Subcutaneous preadipocyte (primary cell): Measurements from ENCODE around the gene KRTAP5-5. TPM values are rescaled to one million over a fixed set of nuclear protein-coding genes. Genes with fewer than 3 reads are reported as not detected.

Experiments used
- total RNA-seq: library from RNA; depleted of rRNA; stranded (reverse); fragments of >200 nt; gene quantifications from 2 replicates; pipeline ENCODE4 v1.2.3, GENCODE V29; 2012

The KRTAP5-5 gene, protein sequence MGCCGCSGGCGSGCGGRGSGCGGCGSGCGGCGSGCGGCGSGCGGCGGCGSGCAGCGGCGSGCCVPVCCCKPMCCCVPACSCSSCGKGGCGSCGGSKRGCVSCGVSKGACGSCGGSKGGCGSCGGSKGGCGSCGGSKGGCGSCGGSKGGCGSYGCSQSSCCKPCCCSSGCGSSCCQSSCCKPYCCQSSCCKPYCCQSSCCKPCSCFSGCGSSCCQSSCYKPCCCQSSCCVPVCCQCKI
- total RNA-seq, result not detected in 2 replicates

GRCh38 chr11:1629326-1630185 lies at the start of gene KRTAP5-5:
KRTAP5-5 (plus strand) TSS chr11:1629775; CDS start chr11:1629841, 66 bp downstream.

DNA sequence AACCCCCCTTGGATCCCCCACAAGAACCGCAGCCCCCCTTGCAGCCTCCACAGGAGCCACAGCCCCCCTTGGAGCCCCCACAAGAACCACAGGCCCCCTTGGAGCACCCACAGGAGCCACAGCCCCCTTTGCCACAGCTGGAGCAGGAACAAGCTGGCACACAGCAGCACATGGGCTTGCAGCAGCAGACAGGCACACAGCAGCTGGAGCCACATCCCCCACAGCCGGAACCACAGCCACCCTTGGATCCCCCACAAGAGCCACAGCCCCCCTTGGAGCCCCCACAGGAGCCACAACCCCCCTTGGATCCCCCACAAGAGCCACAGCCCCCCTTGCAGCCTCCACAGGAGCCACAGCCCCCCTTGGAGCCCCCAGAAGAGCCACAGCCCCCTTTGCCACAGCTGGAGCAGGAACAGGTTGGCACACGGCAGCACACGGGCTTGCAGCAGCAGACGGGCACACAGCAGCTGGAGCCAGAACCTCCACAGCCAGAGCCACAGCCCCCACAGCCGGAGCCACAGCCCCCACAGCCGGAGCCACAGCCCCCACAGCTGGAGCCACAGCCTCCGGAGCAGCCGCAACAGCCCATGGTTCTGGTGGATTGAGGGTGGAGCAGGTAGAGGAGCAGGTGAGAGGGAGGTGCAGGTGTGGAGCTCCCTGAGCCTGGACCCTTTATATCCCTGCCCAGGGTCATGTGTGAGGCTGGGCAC lies 44.8 kb upstream of the KRTAP5-5 start, which contains the start of gene KRTAP5-1:
KRTAP5-1 (minus strand) TSS at position 623 of the 710 bp plus-strand sequence; CDS start at position 589, 34 bp downstream.

GRCh38 chr11:1597994-1598380 lies 31.6 kb upstream of the KRTAP5-5 start, which contains the start of gene KRTAP5-2:
KRTAP5-2 (minus strand) TSS chr11:1598294; CDS start chr11:1598250, 44 bp downstream.

GRCh38 chr11:1608363-1608762 lies 21.2 kb upstream of the KRTAP5-5 start, which contains the start of gene KRTAP5-3:
KRTAP5-3 (minus strand) TSS chr11:1608463; CDS start chr11:1608385, 78 bp downstream.

DNA sequence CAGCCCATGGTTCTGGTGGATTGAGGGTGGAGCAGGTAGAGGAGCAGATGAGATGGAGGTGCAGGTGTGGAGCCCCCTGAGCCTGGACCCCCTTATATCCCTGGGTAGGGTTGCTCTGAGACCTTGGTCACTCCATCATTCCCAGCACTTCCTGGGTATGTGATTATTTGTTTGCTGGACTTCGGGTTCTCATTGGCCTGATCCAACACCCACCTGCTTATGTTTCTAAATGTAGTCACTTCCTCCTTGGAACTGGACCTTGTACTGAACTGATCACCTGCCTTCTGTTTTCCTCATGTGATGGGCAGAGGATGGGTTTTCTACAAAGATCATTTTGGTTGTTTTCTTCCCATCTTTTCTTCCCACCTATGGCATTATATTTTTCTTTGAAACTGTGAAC lies 7.5 kb upstream of the KRTAP5-5 start, which contains the start of gene KRTAP5-4:
KRTAP5-4 (minus strand) TSS at position 53 of the 400 bp plus-strand sequence; CDS start at position 8, 45 bp downstream.

Other genes starting within 250 kb of the KRTAP5-5 start
- under 0.01 TPM in 1 of 2 replicates, not detected in the other for gene BRSK2, start 239.8 kb upstream of the KRTAP5-5 start, total RNA-seq
- gene MOB2, start 143.0 kb upstream of the KRTAP5-5 start, total RNA-seq, result 17.4 and 23.1 TPM in 2 replicates
- 0.20 TPM in 1 of 2 replicates, not detected in the other for gene DUSP8, start 57.5 kb upstream of the KRTAP5-5 start, total RNA-seq
- not detected in 2 replicates for gene KRTAP5-1, start 44.5 kb upstream of the KRTAP5-5 start, total RNA-seq
- not detected in 2 replicates for gene KRTAP5-2, start 31.5 kb upstream of the KRTAP5-5 start, total RNA-seq
- gene KRTAP5-3, start 21.3 kb upstream of the KRTAP5-5 start, total RNA-seq, result not detected in 2 replicates
- not detected in 2 replicates for gene KRTAP5-4, start 7.6 kb upstream of the KRTAP5-5 start, total RNA-seq
- gene KRTAP5-6, start 67.4 kb downstream of the KRTAP5-5 start, total RNA-seq, result not detected in 2 replicates
- 0.73 and 2.2 TPM in 2 replicates for gene IFITM10, start 120.8 kb downstream of the KRTAP5-5 start, total RNA-seq
- gene CTSD, start 134.2 kb downstream of the KRTAP5-5 start, total RNA-seq, result 138 TPM in 2 replicates
- gene SYT8, start 205.2 kb downstream of the KRTAP5-5 start, total RNA-seq, result not detected in 2 replicates
- gene TNNI2, start 209.2 kb downstream of the KRTAP5-5 start, total RNA-seq, result not detected in 2 replicates
- gene LSP1, start 223.3 kb downstream of the KRTAP5-5 start, total RNA-seq, result 94.2 and 131 TPM in 2 replicates